RCC 7860 (cell line): ENCODE data around the gene GMFB.

Source experiments
- DNase-seq: peaks from one replicate; pipeline ENCODE4 v3.0.0-alpha.2; 2015; ENCODE audit warnings: low spot score
- FAIRE-seq: peaks from 2 replicates; lab custom pipeline; 2012; peaks lifted over from hg19 to GRCh38; lab: Jason Lieb, UNC

Gene GMFB

GRCh38 chr14:54493293-54493692 lies 4.5 kb upstream of the GMFB start:
- FAIRE-seq (no peak), DNase-seq (no peak)

DNA sequence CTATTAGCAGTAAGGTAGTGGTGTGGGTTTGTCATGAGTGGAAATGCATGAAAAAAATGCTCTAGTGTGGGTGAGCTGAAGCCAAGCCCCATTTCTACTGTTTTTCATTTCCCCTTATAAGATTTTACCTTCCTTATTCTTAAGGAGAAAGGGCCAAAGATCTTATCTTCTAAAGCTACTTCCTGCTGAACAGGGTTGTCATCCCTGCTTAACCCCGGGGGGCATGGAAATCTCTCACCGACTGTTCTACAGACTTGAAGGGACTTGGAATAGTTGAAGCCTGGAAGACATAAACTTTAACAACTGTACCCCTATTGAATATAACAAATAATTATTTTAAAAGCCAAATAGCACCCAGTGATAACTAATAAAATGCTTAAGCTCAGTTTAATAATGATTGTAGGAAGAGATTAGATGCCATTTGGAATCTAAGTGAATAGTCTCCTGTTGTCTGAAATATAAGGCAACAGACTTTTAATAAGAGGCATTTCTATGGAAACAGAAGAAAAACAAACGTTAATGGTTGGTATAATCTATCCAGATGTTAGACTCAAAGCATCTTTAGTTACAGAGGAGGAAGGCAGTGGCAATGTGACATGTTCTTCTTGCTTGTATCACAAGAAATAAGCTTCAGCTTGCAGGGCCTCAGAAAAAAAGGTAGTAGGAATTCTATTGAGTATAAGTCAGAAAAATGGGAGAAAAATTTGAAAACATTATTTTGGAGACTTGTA lies 1.8 kb upstream of the GMFB start:
- DNase-seq (no peak), FAIRE-seq (no peak)

GRCh38 chr14:54489731-54490444 lies 1.1 kb upstream of the GMFB start:
- FAIRE-seq (no peak), DNase-seq (no peak)

DNA sequence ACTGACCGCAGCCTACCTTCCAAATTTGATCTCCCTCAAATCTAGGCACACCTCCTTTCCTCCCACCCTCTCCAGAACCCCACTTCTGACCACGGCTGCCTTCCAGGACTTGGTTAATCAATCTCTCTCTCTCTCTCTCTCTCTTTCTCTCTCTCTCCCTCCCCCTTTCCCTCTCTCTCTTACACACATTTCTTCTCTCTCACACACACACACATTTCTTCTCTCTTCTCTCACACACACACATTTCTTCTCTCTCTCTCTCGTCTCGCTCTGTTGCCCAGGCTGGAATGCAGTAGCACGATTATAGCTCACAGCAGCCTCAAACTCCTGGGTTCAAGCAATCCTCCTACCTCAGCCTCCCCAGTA lies 521 bp upstream of the GMFB start:
- FAIRE-seq (no peak), DNase-seq (no peak)

GRCh38 chr14:54488318-54488645 lies 498 bp downstream of the GMFB start:
- no peak for DNase-seq
- no peak for FAIRE-seq

DNA sequence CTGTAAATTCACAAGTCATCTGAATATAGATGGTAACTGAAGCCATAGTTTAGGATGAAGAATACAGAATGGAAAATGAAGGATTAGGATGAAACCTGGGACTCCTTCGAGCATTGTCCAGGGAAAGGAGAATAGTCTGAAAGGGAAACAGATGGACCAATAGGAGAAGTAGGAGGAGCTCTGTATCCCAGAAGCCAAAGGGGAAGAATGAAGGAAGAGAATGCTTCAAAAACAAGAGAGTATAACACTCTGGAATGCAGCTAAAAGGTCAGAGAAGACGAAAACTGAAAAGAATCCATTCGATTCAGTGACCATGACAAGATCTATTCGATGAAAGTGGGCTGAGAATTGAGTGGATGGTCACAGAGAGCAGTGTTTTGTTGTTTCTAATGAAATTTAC lies 1.0 kb downstream of the GMFB start:
- FAIRE-seq (no peak), DNase-seq (peak; percentile 11)

DNA sequence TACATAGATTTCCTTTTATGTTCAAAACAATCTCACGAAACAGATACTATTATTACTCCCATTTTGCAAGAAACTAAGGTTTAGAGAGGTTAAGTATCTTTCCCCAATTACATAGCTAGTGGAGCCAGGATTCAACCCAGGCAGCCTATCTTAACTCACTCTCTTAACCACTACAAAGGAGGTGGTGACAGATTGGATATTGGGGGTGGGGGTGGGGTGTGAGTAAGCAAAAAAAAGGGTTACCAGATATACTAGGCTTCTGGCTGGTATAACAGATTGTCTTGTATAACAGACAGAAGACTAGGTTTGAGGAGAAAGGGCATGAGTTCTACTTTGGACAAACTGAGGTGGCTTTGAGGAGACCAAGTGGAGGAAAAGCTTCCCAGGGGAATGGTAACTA lies 2.1 kb downstream of the GMFB start:
- DNase-seq (no peak), FAIRE-seq (no peak)

- FAIRE-seq (peak; percentile 63), DNase-seq (no peak)
Observed at GRCh38 chr14:54483846-54484245, 4.9 kb downstream of the GMFB start.

DNA sequence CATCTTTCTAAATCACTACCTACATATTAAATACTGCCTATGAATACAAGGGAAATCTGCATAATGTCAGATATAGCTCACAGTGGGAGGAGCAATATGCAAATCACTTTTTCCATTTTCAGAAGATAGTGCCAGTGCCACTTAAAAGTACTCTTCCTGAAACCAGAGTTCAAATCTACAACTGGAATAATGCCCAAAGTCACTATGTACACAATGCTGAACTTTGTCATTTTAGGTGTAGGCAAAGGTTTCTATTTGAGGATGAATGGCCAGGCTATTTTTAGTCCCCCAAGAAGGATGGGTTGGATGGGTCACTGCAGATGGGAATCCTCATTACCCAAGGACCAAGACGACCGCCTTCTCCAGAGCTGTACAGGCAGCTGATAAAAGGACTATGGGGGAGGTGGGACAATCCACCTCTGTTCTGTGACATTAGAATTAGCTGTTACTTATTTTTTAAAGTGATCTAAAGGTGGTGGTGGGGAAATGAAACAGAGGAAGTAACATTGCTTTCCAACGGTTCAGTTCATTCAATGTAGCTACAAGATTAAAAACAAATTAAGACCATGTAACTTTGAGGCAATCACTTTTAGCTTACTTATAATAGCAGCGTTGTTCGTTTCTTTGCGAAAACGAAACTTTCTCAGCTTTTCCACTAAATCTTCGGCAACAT lies 5.6 kb downstream of the GMFB start:
- FAIRE-seq = no peak
- no peak for DNase-seq

GRCh38 chr14:54481695-54482094 lies 7.1 kb downstream of the GMFB start:
- FAIRE-seq (no peak), DNase-seq (no peak)

DNA sequence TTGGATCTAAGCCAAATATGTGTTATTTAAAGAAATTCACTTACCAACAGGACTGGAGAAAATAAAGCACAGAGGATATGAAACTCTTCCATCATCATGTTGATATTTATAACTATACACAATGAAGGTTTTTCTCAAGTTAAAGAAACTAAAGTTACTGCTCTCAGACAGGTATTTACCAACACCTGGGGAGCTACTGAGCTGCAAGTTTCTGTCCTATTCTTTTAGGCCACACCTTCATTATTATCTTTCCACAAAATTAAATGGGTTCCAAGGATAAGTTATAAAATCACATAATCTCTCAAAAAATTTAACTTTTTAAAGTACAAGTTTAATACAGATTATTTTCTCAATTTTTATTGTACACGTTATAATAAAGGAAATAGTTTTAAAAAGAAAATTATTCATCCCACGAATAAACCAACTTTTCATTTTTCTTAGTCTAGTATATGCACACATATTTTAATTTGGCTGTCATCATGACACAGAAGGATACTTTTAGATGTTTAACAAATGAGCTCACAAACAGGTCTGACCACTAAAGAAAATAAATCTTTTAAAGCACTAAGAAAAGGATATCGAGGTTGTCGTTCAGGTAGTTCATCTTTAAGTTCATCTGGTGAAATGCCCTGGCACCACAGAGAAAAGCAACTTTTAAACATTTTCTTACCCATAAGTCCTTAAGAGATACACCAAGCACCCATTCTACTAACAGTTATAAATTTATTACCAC lies 7.8 kb downstream of the GMFB start:
- FAIRE-seq = no peak

DNA sequence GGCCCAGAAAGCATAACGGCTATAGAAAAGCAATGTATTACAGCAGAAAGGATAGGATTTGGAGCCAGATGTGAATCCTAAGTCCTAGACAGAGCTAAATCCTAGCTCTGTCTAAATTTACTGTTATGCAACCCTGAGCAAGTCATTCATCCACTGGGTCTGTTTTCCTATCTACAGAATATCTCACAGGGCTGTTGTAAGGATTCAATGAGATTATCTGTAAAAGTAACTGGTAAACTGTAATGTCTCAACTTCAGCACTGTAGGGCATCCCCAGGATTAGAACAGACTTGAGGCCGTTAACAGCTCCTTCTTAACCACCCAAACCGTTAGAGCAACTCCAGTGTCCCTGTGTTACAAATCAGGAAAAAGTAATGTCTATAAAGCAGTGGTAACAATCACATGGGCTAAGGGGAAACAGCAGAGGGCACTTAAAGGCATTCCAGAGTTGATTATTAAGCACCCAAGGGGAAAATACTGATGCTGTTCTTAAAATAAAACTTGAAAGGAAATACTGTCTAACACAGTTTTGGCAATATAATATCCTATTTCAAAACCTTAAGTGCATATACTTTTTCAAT lies 10.1 kb downstream of the GMFB start:
- DNase-seq (no peak), FAIRE-seq (no peak)

More for the DNA sequence above, 7.8 kb downstream of the GMFB start:
- DNase-seq = no peak

GRCh38 chr14:54475911-54476310 lies 12.9 kb downstream of the GMFB start:
- no peak for FAIRE-seq

GRCh38 chr14:54475187-54475899 lies 13.4 kb downstream of the GMFB start:
- DNase-seq (no peak), FAIRE-seq (no peak)

More at GRCh38 chr14:54475911-54476310, 12.9 kb downstream of the GMFB start:
- no peak for DNase-seq

- FAIRE-seq (no peak), DNase-seq (no peak)
Observed at GRCh38 chr14:54474232-54474793, 14.5 kb downstream of the GMFB start.

- FAIRE-seq = no peak
Observed at GRCh38 chr14:54472315-54472714, 16.5 kb downstream of the GMFB start.

DNA sequence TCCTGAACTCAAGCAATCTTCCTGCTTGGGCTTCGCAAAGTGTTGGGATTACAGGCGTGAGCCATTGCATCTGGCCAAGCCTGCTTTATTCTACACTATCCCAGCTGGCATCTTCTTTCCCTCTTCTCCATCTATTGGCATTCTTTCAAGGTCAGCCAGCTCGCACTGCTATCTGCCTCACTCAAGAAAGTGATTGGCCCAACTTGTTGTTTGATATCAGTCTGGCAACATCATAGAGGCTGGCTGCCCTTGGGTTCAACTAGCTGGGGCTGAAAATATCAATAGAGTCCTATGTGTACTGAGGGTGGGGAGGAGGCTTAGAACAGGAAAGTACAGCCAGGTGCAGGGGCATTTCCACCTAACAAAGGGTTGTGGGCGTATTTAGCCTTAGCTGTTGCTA lies 17.1 kb downstream of the GMFB start:
- FAIRE-seq (no peak), DNase-seq (no peak)

More at GRCh38 chr14:54472315-54472714, 16.5 kb downstream of the GMFB start:
- DNase-seq = no peak

- no peak for DNase-seq
- FAIRE-seq = no peak
Observed at GRCh38 chr14:54470701-54471100, 18.1 kb downstream of the GMFB start.

DNA sequence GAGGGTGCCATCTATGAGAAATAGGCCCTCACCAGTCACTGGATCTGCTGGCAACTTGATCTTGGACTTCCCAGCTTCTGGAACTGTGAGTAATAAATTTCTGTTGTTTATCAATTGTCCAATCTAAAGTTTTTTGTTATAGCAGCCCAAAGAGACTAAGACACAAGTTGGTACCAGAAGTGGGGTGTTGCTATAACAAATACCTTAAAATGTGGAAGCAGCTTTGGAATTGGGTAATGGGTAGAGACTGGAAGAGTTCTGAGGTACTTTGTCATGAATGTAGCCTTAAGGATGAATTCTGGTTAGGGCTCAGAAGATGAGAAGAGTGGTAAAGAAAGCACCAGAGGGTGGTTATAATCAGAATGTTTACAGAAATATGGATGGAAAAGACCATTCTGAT lies 21.5 kb downstream of the GMFB start:
- no peak for FAIRE-seq
- DNase-seq = no peak

DNA sequence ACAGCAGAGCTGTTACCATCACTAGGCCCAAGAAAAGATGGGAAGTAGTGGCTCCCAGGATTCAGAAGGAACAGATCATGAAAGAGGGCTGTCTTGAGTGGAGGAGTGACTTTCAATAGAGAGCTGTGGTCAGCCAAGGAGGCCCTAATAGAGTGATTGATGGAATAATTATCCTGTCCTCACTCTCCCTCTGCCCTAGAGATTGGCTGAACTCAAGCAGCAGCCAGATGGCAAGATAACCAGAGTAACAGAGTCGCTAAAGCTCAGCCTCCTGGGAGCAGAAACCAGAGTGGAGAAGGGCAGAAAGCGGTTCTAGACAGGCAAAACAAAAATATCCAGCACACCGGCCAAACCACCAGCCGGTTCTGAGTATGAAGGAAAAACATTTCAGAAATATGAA lies 23.1 kb downstream of the GMFB start:
- no peak for FAIRE-seq
- no peak for DNase-seq
